Measurements from ENCODE around the gene SLC48A1.
"Not testable (repeated sequence)": the region's sequence is repeated elsewhere in the genome, so short reads cannot be mapped to it uniquely, and the experiment has no call there.

SLC48A1 gene

GRCh38 chr12:47807338-47807737, 34.3 kb downstream of the SLC48A1 start:
- in situ Hi-C loops (cut with HindIII; ENCODE audit: low sequenced_read_pairs): no loop called here

- in situ Hi-C loops (cut with HindIII; ENCODE audit: low sequenced_read_pairs): no loop called here
These were observed 35.0 kb downstream of the SLC48A1 start for GRCh38 chr12:47808050-47808449.

GRCh38 chr12:47808574-47809365, 35.7 kb downstream of the SLC48A1 start:
- in situ Hi-C loops (cut with HindIII; ENCODE audit: low sequenced_read_pairs): no loop called here

GRCh38 chr12:47809518-47809917, 36.5 kb downstream of the SLC48A1 start:
- in situ Hi-C loops (cut with HindIII; ENCODE audit: low sequenced_read_pairs): not testable (repeated sequence)

- in situ Hi-C loops (cut with HindIII; ENCODE audit: low sequenced_read_pairs): no loop called here
These were observed 38.0 kb downstream of the SLC48A1 start for GRCh38 chr12:47811072-47811396.

GRCh38 chr12:47811581-47812484, 38.8 kb downstream of the SLC48A1 start:
- in situ Hi-C loops (cut with HindIII; ENCODE audit: low sequenced_read_pairs): no loop called here

- in situ Hi-C loops (cut with HindIII; ENCODE audit: low sequenced_read_pairs): no loop called here
These were observed 39.9 kb downstream of the SLC48A1 start for GRCh38 chr12:47812797-47813510.

GRCh38 chr12:47813511-47814196, 40.6 kb downstream of the SLC48A1 start:
- in situ Hi-C loops (cut with HindIII; ENCODE audit: low sequenced_read_pairs): no loop called here

GRCh38 chr12:47814539-47815170, 41.6 kb downstream of the SLC48A1 start:
- in situ Hi-C loops (cut with HindIII; ENCODE audit: low sequenced_read_pairs): loop anchor here (5.0 kb wide), 1 partner anchor 92 kb away; no protein-coding TSS in a partner anchor

GRCh38 chr12:47815447-47815846, 42.4 kb downstream of the SLC48A1 start:
- in situ Hi-C loops (cut with HindIII; ENCODE audit: low sequenced_read_pairs): loop anchor here (5.0 kb wide), 1 partner anchor 93 kb away; no protein-coding TSS in a partner anchor

GRCh38 chr12:47816403-47817271, 43.6 kb downstream of the SLC48A1 start:
- in situ Hi-C loops (cut with HindIII; ENCODE audit: low sequenced_read_pairs): loop anchor here (5.0 kb wide), 1 partner anchor 94 kb away; no protein-coding TSS in a partner anchor

GRCh38 chr12:47817272-47818006, 44.4 kb downstream of the SLC48A1 start:
- in situ Hi-C loops (cut with HindIII; ENCODE audit: low sequenced_read_pairs): loop anchor here (5.0 kb wide), 1 partner anchor 95 kb away; no protein-coding TSS in a partner anchor

- in situ Hi-C loops (cut with HindIII; ENCODE audit: low sequenced_read_pairs): loop anchor here (5.0 kb wide), 1 partner anchor 96 kb away; no protein-coding TSS in a partner anchor
These were observed 45.0 kb downstream of the SLC48A1 start for GRCh38 chr12:47818007-47818376.

GRCh38 chr12:47818467-47819137, 45.6 kb downstream of the SLC48A1 start:
- in situ Hi-C loops (cut with HindIII; ENCODE audit: low sequenced_read_pairs): loop anchor here (5.0 kb wide), 1 partner anchor 96 kb away; no protein-coding TSS in a partner anchor

- in situ Hi-C loops (cut with HindIII; ENCODE audit: low sequenced_read_pairs): loop anchor here (5.0 kb wide), 1 partner anchor 97 kb away; no protein-coding TSS in a partner anchor
These were observed 46.3 kb downstream of the SLC48A1 start for GRCh38 chr12:47819138-47819895.

GRCh38 chr12:47819896-47820630, 47.0 kb downstream of the SLC48A1 start, which contains the start of gene HDAC7:
HDAC7 (minus strand) TSS chr12:47819903; CDS start chr12:47819785, 118 bp downstream.
- in situ Hi-C loops (cut with HindIII; ENCODE audit: low sequenced_read_pairs): loop anchor here (5.0 kb wide), 1 partner anchor 98 kb away; no protein-coding TSS in a partner anchor
